ENCODE data around the gene NMU. TPM values are rescaled to one million over a fixed set of nuclear protein-coding genes. Genes with fewer than 3 reads are reported as not detected.

NMU gene
- total and polyA plus RNA-seq, 2 of the 4 experiments (the other 2 are of a cell fraction), result not detected

- H3K4me3 ChIP-seq (ENCODE audit: insufficient read depth, low read depth, low read length), result no peak overlapping the region
- no peak overlapping the region for H2AFZ ChIP-seq (replicated peaks; ENCODE audit: low read length, poor library complexity)
- in situ Hi-C loops (cut with MboI; ENCODE audit: low sequenced_read_pairs) (loop anchor here (25.0 kb wide), 1 partner anchor 548 kb away; no protein-coding TSS in a partner anchor), dilution Hi-C loops (cut with HindIII; ENCODE audit: low sequenced_read_pairs, unreplicated experiment) (no loop called here), intact Hi-C loops (cut with micrococcal nuclease) (no loop called here)
- H3K18ac ChIP-seq (ENCODE audit: low read depth, low read length), result no peak overlapping the region
- ATAC-seq (ENCODE audit: low read depth), result no peak
- no peak overlapping the region for H3K56ac ChIP-seq (ENCODE audit: extremely low read depth, insufficient read depth, low read length)
- H3K27me3 ChIP-seq (ENCODE audit: control insufficient read depth, insufficient read depth, low read length), result peaks cover 9% of the 10 kb centered on the region
- no peaks in the 10 kb centered on the region for H4K20me1 ChIP-seq (ENCODE audit: insufficient read depth, low read length)
- no peak overlapping the region for H2BK5ac ChIP-seq (ENCODE audit: low read depth, low read length, poor library complexity, severe bottlenecking)
- H4K8ac ChIP-seq (ENCODE audit: low read depth in 2 of 2, low read length in 2 of 2), result no peak overlapping the region
- no peak overlapping the region for H3K4ac ChIP-seq (ENCODE audit: low read depth, low read length)
- no peak overlapping the region for H4K91ac ChIP-seq (ENCODE audit: insufficient read depth, low read depth, low read length)
- TF ChIP-seq, protein P1, sequence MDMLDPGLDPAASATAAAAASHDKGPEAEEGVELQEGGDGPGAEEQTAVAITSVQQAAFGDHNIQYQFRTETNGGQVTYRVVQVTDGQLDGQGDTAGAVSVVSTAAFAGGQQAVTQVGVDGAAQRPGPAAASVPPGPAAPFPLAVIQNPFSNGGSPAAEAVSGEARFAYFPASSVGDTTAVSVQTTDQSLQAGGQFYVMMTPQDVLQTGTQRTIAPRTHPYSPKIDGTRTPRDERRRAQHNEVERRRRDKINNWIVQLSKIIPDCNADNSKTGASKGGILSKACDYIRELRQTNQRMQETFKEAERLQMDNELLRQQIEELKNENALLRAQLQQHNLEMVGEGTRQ (IDR thresholded peaks at IDR 0.05; ENCODE audit: low read depth, low read length), result no peak
- H3K23ac ChIP-seq (ENCODE audit: low read depth, low read length), result no peak overlapping the region
- ChIA-PET POLR2A (ENCODE audit: unreplicated experiment) (no interaction called here), CTCF (no interaction called here)
- no peaks in the 10 kb centered on the region for H3K9me3 ChIP-seq (ENCODE audit: control insufficient read depth, insufficient read depth, low read length)
- H3K9me1 ChIP-seq (ENCODE audit: insufficient read depth, low read length), result no peaks in the 10 kb centered on the region
- H2BK15ac ChIP-seq (ENCODE audit: low read depth, low read length), result no peak overlapping the region
- no peak overlapping the region for H2AK5ac ChIP-seq (ENCODE audit: low read depth, low read length)
- H2AK9ac ChIP-seq (replicated peaks; ENCODE audit: low read depth, low read length, poor library complexity), result no peak overlapping the region
- H2BK120ac ChIP-seq (ENCODE audit: low read depth, low read length), result no peak overlapping the region
- H3K9ac ChIP-seq (ENCODE audit: low read depth, low read length), result no peak overlapping the region
- no peaks in the 10 kb centered on the region for H3K36me3 ChIP-seq (ENCODE audit: control insufficient read depth, insufficient read depth, low read length)
- no peak for DNase-seq
- no peak overlapping the region for H3K27ac ChIP-seq (ENCODE audit: insufficient read depth, low read length)
- H4K5ac ChIP-seq (ENCODE audit: low read depth, low read length), result no peak overlapping the region
- no peak overlapping the region for H2BK20ac ChIP-seq (ENCODE audit: low read depth, low read length)
- no peaks in the 10 kb centered on the region for H3K4me1 ChIP-seq (ENCODE audit: control insufficient read depth, insufficient read depth, low read length)
- H3K4me2 ChIP-seq (ENCODE audit: low read depth, low read length), result no peak overlapping the region
- no CpG with 5 or more reads among the region's 3 CpGs for WGBS, 2 experiments (ENCODE audit: extremely low coverage in 2 of 2, insufficient read length in 1 of 2)
- no TSS peak for BruUV-seq (replicated peaks)
- H3K14ac ChIP-seq (replicated peaks; ENCODE audit: low read depth, low read length), result no peak overlapping the region
- H3K79me1 ChIP-seq (ENCODE audit: low read depth in 1 of 2, low read length in 2 of 2), result no peaks in the 10 kb centered on the region
These were observed 76.0 kb downstream of the NMU start for GRCh38 chr4:55560096-55560495.
